ENCODE data around the gene KDM2A.
A peak's percentile ranks its signal among the peaks of the same experiment; 100 is the strongest.
"Not testable (repeated sequence)": the region's sequence is repeated elsewhere in the genome, so short reads cannot be mapped to it uniquely, and the experiment has no call there.

The KDM2A gene

GRCh38 chr11:67118181-67118766 lies 789 bp upstream of the KDM2A start:
- peak; percentile 41 for DNase-seq

DNA sequence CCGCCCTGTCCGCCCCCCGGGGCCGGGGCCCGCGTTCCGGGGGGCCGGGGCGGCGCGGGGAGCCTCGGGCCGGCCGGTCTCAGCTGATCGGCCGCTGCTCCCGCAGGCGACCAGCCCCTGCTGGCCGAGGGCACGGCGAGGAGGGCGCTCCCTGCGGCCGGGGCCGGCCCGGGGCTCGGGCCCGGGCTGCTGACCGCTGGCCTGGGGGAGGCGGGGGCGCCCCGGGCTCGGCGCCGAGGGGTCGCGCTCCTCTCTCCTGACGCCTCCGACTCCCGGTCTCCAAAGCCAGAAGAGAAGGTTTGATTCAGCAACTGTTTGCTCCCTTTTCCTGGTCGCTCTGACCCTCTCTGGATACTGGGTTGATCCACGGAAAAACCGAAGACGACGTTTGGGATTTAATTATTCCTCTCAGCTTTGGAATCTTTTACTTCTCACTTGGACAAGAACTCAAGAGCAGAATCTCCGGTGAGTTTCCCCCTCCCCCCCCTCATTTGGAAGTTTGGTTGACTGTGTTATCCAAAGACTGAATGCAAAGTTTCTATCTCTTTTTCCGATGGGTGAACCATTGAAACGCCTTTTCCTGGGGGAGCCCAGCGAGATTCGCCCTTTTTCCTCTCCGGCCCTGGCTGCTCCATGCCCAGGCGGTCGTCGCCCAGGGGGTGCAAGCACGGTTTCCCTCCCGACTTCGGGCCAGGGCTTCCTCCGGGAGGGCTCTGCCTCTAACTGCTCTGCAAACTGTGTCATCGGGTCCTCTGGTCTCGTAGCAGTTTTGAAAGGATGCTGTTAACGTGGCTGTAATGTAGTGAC lies 725 bp downstream of the KDM2A start:
- DNase-seq = peak; percentile 20

- no peak for DNase-seq
Observed at GRCh38 chr11:67120456-67120855, 1.4 kb downstream of the KDM2A start.

- DNase-seq = no peak
Observed at GRCh38 chr11:67120881-67121710, 2.0 kb downstream of the KDM2A start.

DNA sequence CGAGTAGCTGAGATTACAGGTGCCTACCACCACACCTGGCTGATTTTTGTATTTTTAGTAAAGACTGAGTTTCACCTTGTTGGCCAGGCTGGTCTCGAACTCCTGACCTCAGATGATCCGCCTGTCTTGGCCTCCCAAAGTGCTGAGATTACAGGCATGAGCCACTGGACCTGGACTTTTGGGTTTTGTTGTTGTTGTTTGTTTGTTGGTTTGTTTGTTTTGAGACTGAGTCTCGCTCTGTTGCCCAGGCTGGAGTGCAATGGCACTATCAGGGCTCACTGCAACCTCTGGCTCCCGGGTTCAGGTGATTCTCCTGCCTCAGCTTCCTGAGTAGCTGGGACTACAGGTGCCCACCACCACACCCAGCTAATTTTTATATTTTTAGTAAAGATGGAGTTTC lies 4.7 kb downstream of the KDM2A start:
- not testable (repeated sequence) for DNase-seq

DNA sequence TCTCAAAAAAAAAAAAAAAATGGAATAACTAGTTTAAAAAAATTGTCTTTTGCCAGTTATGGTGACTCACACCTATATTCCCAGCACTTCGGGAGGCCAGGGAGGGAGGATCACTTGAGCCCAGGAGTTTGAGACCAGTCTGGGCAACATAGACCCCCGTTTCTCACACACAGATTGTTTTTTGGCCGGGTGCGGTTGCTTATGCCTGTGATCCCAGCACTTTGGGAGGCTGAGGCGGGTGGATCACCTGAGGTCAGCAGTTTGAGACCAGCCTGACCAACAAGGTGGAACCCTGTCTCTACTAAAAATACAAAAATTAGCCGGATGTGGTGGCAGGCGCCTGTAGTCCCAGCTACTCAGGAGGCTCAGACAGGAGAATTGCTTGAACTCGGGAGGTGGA lies 7.2 kb downstream of the KDM2A start:
- DNase-seq = not testable (repeated sequence)

GRCh38 chr11:67126986-67127385 lies 7.9 kb downstream of the KDM2A start:
- DNase-seq = no peak

DNA sequence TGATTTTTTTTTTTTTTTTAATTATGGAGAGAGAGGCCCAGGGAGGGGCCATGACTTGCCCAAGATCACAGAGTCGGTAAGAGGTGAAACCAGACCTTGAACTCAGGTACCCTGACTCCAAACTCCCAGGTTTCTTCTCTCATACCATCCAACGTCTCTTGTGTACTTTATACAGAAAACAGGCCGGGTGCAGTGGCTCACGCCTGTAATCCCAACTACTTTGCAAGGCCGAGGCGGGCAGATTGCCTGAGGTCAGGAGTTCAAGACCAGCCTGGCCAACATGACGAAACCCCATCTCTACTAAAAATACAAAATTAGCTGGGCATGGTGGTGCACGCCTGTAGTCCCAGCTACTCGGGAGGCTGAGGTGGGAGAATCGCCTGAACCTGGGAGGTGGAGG lies 11.8 kb downstream of the KDM2A start:
- not testable (repeated sequence) for DNase-seq

- DNase-seq = no peak
Observed at GRCh38 chr11:67136156-67136555, 17.1 kb downstream of the KDM2A start.

- DNase-seq = no peak
Observed at GRCh38 chr11:67138922-67139321, 19.9 kb downstream of the KDM2A start.

DNA sequence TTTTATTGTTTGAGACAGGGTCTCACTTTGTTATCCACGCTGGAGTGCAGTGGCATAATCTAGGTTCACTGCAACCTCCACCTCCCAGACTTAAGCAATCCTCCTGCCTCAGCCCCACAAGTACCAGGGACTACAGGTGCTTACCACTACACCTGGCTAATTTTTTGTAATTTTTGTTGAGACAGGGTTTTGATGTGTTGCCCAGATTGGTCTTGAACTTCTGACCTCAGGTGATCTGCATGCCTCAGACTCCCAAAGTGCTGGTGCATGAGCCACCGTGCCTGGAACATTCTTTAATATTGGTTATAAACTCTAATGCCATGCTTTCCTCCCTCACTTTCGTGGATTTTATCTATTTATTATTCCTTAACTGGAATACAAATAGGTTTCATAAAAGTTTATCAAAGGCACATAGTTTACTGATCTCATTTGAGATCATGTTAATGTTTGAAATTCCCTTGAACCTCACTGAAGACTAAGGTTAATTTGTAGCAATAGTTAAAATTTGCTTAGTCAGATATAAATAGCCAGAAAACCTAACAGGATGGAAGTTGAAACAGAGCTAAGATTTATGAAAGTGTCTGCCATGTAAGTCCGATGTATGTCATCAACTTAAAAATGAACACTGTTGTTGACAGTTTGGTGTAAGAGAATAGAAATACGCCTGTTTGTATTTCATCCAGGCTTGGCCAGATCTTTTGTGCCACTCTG lies 27.6 kb downstream of the KDM2A start:
- no peak for DNase-seq

GRCh38 chr11:67153971-67154370 lies 34.9 kb downstream of the KDM2A start:
- DNase-seq = no peak

GRCh38 chr11:67154726-67155125 lies 35.7 kb downstream of the KDM2A start:
- DNase-seq = no peak

DNA sequence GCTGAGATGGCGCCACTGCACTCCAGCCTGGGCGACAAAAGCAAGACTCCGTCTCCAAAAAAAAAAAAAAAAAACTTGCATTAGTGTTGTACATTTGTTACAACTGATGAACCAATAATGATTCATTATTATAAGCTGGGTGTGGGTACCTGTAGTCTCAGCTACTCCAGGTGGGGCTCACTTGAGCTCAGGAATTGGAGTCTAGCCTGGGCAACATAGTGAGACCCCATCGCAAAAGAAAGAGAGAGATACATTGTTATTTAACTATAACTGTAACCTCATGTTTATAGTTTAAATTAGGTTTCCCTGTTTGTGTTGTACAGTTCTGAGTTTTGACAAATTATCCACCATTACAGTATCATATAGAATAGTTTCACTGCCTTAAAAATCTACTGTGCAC lies 38.6 kb downstream of the KDM2A start:
- DNase-seq = no peak

- DNase-seq = no peak
Observed at GRCh38 chr11:67158221-67158620, 39.2 kb downstream of the KDM2A start.

GRCh38 chr11:67160045-67160444 lies 41.0 kb downstream of the KDM2A start:
- DNase-seq = no peak

- DNase-seq = no peak
Observed at GRCh38 chr11:67160872-67161783, 42.1 kb downstream of the KDM2A start.

DNA sequence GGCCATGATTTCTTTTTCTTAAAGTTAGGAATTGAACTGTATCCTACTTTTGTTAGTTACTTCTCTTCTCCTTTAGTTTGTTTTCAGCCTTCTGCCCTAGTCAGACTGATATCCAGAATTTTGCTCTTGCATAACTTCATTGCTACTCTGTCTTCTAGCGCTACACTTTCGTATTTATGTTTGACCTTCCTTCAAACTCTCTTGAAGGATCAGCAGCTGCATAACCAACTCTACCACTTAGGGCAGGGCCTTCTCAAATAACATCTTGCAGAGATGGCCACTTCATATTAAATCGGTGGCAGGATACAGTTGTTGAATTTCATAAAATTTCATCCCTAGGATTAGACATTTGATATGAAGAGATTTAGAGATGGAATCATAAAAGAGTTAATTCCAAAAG lies 43.9 kb downstream of the KDM2A start:
- DNase-seq = no peak

DNA sequence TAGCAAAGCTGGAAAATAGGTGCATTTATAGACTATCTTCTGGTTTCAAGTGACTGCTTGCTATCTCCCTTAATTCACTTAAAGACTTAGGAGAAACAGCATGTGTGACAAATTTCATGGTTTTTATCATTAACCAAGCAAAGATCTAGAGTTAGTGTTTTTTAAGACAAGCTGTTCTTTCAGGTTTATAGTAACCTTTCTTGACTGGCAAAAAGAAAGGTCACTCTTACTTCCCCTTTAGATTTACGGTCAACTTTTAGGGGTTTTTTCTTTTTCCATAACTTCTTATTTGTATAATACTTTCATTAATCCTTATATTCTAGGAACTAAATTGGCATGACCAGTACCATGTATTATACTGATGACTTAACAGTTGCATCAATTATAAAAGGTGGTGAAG lies 46.6 kb downstream of the KDM2A start:
- no peak for DNase-seq

GRCh38 chr11:67167091-67167490 lies 48.0 kb downstream of the KDM2A start:
- DNase-seq = no peak

GRCh38 chr11:67167719-67168118 lies 48.7 kb downstream of the KDM2A start:
- no peak for DNase-seq

- DNase-seq = not testable (repeated sequence)
Observed at GRCh38 chr11:67168911-67169310, 49.8 kb downstream of the KDM2A start.
